HG02763 (cell line): ENCODE data around the gene LARGE1.

ENCODE experiments used
- ATAC-seq: cut with Tn5 transposase; IDR thresholded peaks from one replicate; pipeline ENCODE4 v1.9.1; 2021; ENCODE audit warnings: mild to moderate bottlenecking, moderate library complexity; ENCODE audit not compliant: unreplicated experiment

The LARGE1 gene

GRCh38 chr22:33920197-33920540 is at the start of gene LARGE1:
TSS of gene LARGE1 (minus strand) at chr22:33920476.
- peak; percentile 18 for ATAC-seq

GRCh38 chr22:33969045-33969444 is 48.8 kb upstream of the LARGE1 start:
- no peak for ATAC-seq

GRCh38 chr22:33964121-33964520 is 43.8 kb upstream of the LARGE1 start:
- ATAC-seq, result no peak

- no peak for ATAC-seq
Measured at GRCh38 chr22:33962409-33962808, 42.1 kb upstream of the LARGE1 start.

DNA sequence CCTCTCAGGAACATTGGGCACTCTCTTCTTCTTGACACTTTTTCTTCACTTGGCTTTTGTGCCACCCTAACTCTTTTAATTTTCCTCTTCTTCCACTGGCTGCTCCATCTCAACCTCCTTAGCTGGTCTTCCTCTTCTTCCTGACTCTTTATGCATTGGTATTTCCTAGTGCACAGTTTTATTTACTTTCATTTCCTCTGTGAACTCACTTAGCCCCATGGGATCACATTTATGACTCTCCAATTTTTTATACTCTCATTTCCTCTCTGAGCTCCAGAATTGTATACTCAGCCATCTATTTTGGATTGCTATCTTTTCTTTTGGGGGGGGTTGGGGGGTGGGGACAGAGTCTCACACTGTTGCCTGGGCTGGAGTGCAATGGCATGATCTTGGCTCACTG is 38.5 kb upstream of the LARGE1 start:
- no peak for ATAC-seq

DNA sequence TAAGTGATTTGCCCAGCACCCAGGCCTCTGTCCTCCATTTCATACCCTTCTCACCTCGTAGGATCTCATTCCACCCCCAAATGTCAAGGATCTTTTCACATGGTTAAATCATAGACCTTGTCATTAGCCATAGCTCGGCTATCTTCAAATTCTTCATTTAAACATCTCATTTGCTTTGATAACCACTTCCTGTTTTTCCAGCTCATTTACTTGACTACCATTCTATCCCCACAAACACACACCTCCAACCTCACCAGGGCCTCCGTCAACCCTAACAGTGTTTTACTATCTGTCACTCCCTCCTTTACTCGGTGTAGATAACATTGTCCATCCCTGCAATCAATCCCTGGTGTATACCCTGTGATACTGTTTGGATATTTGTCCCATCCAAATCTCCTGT is 36.8 kb upstream of the LARGE1 start:
- ATAC-seq, result no peak

DNA sequence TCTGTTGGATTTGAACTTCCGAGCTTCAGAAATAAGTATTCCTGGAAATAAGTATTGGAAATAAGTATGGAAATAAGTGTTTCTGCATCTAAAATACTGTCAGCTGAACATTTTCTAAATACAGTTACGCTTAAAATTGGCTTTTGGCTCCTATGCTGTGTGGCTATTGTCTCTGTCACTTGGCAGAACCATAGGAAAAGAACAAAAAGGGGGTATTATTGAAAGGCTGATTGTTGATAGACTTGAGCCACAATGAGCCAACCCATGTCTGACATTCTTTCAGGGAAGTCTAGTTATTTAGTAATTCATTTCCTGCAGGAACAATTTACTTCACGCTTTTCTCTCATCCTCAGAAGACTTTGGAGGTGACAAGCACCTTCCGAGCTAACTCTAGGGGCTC is 32.5 kb upstream of the LARGE1 start:
- no peak for ATAC-seq

- no peak for ATAC-seq
Measured at GRCh38 chr22:33940741-33941140, 20.5 kb upstream of the LARGE1 start.

DNA sequence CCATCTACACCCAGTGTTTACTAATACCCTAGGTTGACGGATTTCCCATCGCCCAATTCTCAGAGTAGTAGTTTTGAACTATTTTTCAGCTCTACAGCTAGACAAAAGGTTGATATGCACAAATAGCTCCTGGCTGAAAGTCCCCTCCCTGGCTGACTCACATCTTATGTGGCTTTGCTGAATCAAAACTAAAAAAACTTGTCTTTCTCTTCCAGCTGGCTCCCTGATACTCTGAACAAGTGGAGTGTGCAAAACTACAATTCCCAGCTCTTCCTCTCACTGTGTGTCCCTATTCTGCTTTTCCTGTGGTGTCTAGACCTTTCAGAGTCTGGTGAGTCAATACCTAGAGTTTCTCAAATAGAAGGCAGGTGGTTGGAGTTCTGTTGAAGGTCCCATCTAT is 12.7 kb upstream of the LARGE1 start:
- no peak for ATAC-seq

DNA sequence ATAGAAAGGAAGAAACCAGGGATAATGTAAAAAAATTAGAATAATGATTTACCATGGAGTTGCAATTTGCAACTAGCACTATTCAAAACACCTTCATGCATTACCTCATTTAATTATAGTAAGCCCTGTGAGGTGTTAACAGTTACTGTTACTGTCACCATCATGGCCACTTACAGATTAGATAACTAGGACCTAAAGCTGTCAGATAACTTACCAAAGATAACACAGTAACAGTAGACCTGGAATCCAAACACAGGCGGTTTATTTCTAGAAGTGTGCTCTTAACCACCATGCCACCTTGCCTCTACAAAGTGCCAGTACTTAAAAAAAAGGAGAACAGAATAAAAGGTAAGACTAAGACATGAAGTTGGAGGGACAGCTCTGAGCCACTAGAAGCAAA is 11.1 kb upstream of the LARGE1 start:
- ATAC-seq, result no peak

DNA sequence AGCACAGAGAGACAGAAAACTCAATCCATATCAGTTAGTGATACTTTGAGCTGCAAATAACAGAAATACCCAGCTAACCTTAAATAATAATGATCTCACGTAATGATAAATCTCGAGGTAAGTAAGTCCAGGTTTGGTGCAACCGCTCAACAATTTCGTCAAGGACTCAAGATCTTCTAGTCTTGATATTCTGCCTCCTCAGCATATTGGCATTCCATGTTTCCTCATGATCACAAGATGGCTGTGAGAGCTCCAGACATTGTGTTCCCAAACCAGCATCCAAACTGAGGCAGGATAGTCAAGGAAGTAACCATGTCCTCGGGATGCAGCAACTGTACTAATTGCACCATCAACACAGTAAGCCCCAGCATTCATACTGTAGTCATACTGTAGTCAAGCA is 7.5 kb upstream of the LARGE1 start:
- no peak for ATAC-seq

DNA sequence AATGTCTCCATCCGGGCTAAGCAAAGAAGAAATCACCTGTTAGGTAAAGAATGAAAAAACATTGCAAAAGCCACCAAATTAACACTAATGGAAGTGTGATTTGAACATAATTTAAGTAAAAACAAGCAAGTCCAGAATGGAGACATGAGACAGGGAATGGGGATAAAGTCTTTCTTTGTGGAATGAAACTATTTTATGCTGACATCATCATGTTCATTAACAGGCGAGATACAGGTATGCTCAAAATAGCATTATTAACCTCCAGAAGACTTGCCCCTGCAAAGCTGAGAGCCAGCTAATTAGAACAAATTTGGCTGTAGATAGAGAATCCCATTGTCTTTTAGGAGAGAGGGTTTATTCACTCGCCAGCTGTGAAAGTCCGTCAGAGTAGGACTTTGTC is 4.9 kb upstream of the LARGE1 start:
- ATAC-seq, result no peak

- no peak for ATAC-seq
Measured at GRCh38 chr22:33923660-33924246, 3.5 kb upstream of the LARGE1 start.

- no peak for ATAC-seq
Measured at GRCh38 chr22:33923033-33923432, 2.8 kb upstream of the LARGE1 start.

GRCh38 chr22:33922349-33922681 is 2.0 kb upstream of the LARGE1 start:
- ATAC-seq, result no peak

- ATAC-seq, result no peak
Measured at GRCh38 chr22:33921525-33922348, 1.5 kb upstream of the LARGE1 start.

- peak; percentile 70 for ATAC-seq
Measured at GRCh38 chr22:33920927-33921524, 750 bp upstream of the LARGE1 start.

DNA sequence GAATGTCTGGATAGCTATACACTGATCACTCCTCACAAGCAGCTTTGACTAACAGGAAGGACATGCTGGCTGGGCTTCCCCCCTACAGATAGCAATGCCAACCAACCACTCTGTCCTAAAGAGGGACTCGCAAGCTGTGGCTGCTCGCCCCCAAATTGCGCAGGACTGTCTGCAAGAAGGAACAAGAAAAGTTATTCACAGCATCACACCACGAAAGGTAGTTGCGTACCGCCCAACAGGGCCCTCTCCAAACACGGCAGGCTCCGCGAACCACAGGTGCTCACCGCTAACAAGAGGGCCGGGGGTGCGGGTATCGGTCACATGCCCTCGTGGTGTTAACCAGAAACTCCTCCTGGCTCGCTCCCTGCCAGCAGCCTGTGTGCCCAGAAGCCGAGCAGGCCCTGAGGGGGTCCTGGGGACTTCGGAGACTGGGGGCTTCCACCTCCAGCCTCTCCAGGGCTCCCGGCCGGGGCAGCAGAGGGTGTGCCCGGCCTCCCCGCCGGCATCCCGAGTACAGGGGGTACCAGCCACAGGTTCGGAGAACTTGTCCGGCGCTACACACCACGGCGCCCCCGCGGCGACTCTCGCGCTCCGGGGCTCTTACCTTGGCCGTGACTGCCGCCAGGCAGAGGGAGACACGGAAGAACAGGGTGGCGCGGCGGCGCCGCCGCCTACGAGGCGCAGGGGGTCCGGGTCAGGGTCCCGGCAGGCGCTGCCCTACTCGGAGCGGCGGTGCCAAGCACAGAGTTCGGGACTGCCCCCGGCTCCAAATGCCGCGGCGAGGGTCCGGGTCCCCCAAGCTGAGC is 682 bp downstream of the LARGE1 start:
- no peak for ATAC-seq

DNA sequence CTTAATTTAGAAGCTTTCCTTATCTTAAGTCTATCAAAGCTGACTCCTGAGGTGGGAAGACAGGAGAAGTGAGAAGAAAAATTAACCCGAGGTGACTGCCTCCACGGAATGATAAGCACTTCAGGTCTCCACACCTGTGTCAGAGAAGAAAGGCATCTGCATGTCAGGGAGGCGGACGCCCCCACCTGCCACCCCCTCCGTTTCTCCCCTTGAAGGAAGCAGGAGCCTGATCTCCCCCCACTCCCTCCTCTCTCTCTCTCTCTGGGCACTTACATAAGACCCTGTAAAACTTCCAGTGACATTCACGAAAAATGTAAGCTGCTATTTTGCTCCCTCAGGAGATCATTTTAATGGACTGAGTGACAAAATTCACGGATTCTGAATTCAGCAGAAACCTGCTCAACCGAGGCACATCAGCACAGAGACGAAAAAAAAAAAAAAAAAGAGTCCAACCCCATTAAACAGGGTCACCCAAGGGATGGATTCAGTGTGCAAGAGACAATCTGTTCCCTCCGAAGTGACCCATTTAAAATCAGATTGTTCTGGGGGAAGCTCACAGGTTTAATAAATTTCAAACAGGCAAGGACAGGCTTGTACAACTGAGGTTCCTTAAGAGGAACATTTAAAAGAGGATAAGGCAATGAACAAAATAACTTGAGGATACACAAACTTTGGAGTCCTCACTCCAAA is 1.5 kb downstream of the LARGE1 start:
- ATAC-seq, result no peak

DNA sequence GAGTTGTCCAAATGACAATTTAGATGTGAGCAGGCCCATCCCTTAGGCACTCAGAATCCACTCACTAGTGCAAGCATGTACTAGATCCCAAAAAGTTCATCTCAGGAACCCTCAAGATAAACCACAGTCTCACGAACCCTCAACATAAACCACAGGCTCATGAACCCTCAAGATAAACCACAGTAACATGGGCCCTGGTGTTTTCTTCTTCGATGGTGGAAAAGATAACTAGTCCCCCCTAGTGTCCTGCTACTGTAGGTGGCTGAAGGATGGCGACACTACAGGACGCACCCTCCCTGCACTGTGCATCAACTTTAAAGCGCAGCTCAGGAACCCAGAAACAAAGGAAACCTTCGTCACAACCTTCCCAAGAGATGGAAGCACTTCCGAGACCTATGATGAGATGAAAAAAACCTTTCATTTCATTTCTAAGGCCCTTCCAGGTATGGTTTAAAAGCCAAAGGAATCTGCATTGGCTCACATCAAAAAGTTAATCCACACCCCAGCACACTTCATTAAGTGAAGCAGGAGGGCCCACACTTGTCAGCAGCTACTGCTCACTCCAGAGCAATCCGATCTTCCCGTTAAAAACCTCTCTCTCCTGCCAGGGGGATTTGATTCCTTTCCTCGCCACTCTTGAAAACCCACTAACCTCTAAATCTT is 2.4 kb downstream of the LARGE1 start:
- no peak for ATAC-seq

GRCh38 chr22:33914699-33915098 is 5.6 kb downstream of the LARGE1 start:
- ATAC-seq, result no peak
